ENCODE measurements around the gene RNF214.
"Not testable (repeated sequence)": the region's sequence is repeated elsewhere in the genome, so short reads cannot be mapped to it uniquely, and the experiment has no call there.

RNF214 gene

DNA sequence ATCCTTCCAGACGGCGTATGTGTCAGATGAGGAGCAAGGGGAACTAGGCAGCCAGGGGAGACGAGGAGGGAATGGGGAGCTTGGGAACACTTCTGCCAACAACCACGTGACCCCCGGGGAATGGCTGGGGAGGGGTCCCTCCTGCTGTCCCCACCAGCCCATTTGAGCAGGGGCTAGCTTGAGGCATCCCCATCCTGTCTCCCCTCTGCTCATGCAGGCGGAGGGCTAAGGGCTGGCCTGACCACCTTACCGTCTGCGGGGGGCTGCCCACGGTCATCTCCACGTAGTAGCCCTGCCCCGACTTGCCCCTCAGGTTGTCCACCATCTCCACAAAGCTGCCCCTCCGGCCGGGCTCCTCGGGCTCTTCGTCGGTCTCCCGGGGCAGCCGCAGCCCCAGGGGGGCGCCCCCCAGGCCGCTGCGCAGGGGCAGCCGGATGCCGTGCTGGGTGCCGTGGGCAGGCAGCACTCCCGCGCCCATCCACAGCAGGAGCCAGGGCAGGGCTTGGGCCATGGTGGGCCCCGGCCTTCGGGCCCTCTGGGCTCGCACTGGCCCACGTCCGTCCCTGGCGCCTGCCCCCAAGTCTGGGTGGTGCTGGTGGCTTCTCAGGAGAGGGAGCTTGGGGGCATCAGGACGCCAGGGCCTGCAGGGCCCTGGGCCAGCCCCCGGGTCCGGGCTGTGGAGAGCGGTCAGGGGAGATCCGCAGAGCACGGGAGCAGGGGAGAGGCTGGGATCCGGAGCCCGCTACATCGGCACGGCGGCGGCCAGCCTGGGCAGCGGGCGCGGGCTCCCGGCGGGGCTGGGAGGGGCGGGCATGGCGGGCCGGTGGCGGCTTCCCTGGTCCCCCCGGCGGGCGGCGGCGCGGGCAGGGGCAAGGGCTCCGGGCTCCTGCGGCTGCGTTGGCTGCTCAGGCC is 83.1 kb downstream of the RNF214 start:
- Mint-ChIP-seq H3K36me3 (ENCODE audit: low read depth) (no peaks in the 10 kb centered on the region), H3K4me3 (peak overlapping the region; percentile 14), H3K4me1 (ENCODE audit: low read depth) (peaks cover 3% of the 10 kb centered on the region), H3K27me3 (ENCODE audit: low read depth) (peaks cover 70% of the 10 kb centered on the region), H3K9me3 (no peaks in the 10 kb centered on the region), H3K27ac (no peak overlapping the region)

DNA sequence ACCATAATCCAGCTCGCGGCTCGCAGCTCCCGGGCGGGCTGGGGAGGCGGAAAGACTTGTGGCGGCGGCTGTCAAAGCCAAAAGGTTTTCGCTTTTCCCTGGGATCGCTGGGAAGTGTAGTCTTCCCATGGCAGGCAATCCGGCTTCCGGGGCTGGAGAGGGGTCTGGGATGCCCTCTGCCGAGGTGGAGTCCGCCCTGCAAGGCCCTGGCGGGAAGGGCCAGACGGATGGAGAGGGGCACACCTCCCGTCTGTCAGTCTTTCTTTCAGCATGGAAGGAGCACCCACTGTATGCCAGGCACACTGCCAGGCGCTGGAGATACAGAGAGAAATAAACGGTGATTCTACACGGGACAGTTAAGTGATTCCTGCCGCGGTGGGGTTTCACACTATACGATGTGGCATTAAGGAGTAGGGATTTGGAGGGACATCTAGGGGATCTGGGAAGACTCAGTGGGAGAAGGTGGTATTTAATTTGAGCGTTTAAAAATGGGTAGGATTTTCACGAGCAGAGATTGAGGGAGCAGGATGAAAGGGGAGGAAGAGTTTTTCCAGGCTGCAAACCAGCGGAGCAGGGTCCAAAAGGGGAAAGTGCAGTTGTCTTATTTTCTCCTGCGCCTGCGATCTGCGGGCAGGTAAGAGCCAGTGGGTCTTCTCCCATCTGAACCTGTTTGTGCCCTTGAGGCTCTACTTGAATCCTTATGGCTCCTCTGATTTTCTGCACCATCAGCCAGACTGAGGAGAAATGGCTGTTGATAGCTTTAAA is 83.9 kb downstream of the RNF214 start, which contains the start of gene BACE1:
Gene BACE1, minus strand, starts transcription at position 60 of the 765 bp plus-strand sequence. CDS start 461 bp downstream, outside the sequence.
- no peak within 1 kb of the TSS for H3K27ac Mint-ChIP-seq
- H3K36me3 Mint-ChIP-seq (ENCODE audit: low read depth), result no peaks in the 10 kb centered on the region
- H3K4me3 Mint-ChIP-seq, result peak within 1 kb of the TSS; percentile 58
- peaks cover 3% of the 10 kb centered on the region for H3K4me1 Mint-ChIP-seq (ENCODE audit: low read depth)
- no peaks in the 10 kb centered on the region for H3K9me3 Mint-ChIP-seq
- peaks cover 64% of the 10 kb centered on the region for H3K27me3 Mint-ChIP-seq (ENCODE audit: low read depth)

DNA sequence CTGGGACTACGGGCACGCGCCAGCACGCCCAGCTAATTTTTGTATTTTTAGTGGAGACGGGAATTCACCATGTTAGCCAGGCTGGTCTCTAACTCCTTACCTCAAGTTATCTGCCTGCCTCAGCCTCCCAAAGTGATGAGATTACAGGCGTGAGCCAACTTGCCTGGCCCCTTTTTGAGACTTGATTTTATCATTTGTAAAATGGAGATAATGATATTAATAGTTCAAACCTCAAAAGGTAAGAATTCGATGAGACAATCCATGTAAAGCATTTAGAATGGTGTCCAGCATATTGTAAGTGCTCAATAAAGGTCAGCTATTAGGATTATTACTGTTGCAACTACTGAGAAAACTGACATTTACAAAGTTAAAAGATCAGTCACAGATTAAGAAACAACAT is 86.3 kb downstream of the RNF214 start:
- no peak overlapping the region for H3K27ac Mint-ChIP-seq
- no peaks in the 10 kb centered on the region for H3K36me3 Mint-ChIP-seq (ENCODE audit: low read depth)
- peaks cover 3% of the 10 kb centered on the region for H3K4me1 Mint-ChIP-seq (ENCODE audit: low read depth)
- H3K27me3 Mint-ChIP-seq (ENCODE audit: low read depth), result peaks cover 50% of the 10 kb centered on the region
- no peaks in the 10 kb centered on the region for H3K9me3 Mint-ChIP-seq
- no peak overlapping the region for H3K4me3 Mint-ChIP-seq

DNA sequence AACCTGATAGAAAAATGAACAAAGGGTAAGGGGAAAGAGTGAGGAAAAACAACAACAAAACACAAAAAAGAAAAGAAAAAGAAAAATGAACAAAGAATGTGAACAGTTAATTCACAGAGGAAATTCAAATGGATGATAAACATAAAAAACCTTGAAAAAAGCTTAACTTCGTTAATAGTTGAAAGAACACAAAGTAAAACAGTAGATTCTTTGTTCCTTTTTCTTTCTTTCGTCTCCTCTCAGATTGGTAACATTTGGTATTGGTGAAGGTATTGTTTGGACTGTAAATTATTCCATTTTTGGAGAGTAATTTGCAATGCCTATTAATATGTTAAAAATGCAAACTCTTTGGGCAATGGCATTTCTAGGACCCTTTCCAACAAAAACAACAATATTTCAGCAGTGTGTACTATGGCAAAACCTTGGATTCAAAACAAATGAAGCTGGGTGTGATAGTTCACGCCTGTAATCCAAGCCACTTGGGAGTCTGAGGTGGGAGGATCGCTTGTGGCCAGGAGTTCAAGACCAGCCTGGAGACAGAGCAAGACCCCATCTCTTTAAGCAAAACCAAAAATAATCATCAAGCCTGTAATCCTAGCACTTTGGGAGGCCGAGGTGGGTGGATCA is 86.9 kb downstream of the RNF214 start:
- H3K27ac Mint-ChIP-seq, result no peak overlapping the region
- no peaks in the 10 kb centered on the region for H3K36me3 Mint-ChIP-seq (ENCODE audit: low read depth)
- peaks cover 44% of the 10 kb centered on the region for H3K27me3 Mint-ChIP-seq (ENCODE audit: low read depth)
- no peak overlapping the region for H3K4me3 Mint-ChIP-seq
- H3K9me3 Mint-ChIP-seq, result no peaks in the 10 kb centered on the region
- peaks cover 3% of the 10 kb centered on the region for H3K4me1 Mint-ChIP-seq (ENCODE audit: low read depth)

GRCh38 chr11:117327255-117327566 is 94.7 kb downstream of the RNF214 start:
- H3K27ac Mint-ChIP-seq; H3K36me3 Mint-ChIP-seq (ENCODE audit: low read depth); H3K4me1 Mint-ChIP-seq (ENCODE audit: low read depth); H3K9me3 Mint-ChIP-seq; H3K4me3 Mint-ChIP-seq; H3K27me3 Mint-ChIP-seq (ENCODE audit: low read depth): not testable (repeated sequence)

DNA sequence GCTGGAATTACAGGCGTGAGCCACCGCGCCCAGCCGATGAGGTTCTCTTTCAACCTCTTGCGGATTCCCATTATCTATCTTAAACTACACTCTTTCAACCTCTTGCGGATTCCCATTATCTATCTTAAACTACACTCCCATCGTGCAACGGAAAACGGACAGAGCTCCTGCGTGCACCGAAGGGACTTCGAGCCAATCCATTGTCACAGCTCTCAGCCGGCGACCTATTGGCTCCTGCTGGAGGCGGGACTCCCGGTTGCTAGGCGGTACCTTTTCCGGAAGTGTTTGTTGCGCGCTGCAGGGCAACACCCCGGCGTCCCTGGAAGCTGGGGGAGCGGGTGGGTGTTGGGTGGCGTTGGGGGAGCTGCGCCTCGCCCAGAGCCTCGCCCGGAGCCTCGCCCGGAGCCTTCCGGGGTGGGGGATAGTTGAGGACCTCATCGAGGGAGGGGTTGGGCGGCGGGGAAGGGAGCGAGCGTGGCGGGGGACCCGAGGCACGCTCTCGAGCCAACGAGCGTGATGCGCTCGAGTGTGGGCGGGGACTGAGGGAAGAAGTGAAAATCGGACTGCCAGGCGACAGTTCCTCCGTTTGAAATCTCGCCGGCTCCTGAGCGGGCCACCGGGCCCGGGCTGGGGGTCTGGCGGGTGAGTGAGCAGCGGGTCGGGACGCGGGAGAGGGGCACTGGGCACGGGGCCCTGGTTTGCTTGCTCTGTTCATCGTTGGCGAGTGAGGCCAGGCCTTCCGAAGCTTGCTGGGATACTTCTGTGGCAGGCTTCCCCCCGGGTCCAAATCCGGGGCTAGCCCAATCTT is 95.3 kb downstream of the RNF214 start, which contains the start of gene CEP164:
Gene CEP164, plus strand, starts transcription at position 288 of the 808 bp plus-strand sequence. CDS start 10,733 bp downstream, outside the sequence.
- Mint-ChIP-seq H3K4me1 (ENCODE audit: low read depth) (peaks cover 5% of the 10 kb centered on the region), H3K27ac (peak within 1 kb of the TSS; percentile 74), H3K9me3 (no peaks in the 10 kb centered on the region), H3K27me3 (ENCODE audit: low read depth) (peaks cover 5% of the 10 kb centered on the region), H3K4me3 (peak within 1 kb of the TSS; percentile 69), H3K36me3 (ENCODE audit: low read depth) (no peaks in the 10 kb centered on the region)

- no peaks in the 10 kb centered on the region for H3K9me3 Mint-ChIP-seq
- H3K4me3 Mint-ChIP-seq, result no peak overlapping the region
- no peaks in the 10 kb centered on the region for H3K36me3 Mint-ChIP-seq (ENCODE audit: low read depth)
- H3K4me1 Mint-ChIP-seq (ENCODE audit: low read depth), result peaks cover 5% of the 10 kb centered on the region
- H3K27me3 Mint-ChIP-seq (ENCODE audit: low read depth), result no peaks in the 10 kb centered on the region
- H3K27ac Mint-ChIP-seq, result no peak overlapping the region
These were observed 96.0 kb downstream of the RNF214 start for GRCh38 chr11:117328375-117329010.

- Mint-ChIP-seq H3K27me3 (ENCODE audit: low read depth) (no peaks in the 10 kb centered on the region), H3K4me1 (ENCODE audit: low read depth) (peaks cover 3% of the 10 kb centered on the region), H3K36me3 (ENCODE audit: low read depth) (no peaks in the 10 kb centered on the region), H3K9me3 (no peaks in the 10 kb centered on the region), H3K4me3 (no peak overlapping the region), H3K27ac (no peak overlapping the region)
These were observed 100.4 kb downstream of the RNF214 start for GRCh38 chr11:117332843-117333242.

- no peaks in the 10 kb centered on the region for H3K27me3 Mint-ChIP-seq (ENCODE audit: low read depth)
- H3K9me3 Mint-ChIP-seq, result no peaks in the 10 kb centered on the region
- peaks cover 2% of the 10 kb centered on the region for H3K36me3 Mint-ChIP-seq (ENCODE audit: low read depth)
- H3K4me3 Mint-ChIP-seq, result no peak overlapping the region
- no peak overlapping the region for H3K27ac Mint-ChIP-seq
- peaks cover 3% of the 10 kb centered on the region for H3K4me1 Mint-ChIP-seq (ENCODE audit: low read depth)
These were observed 101.4 kb downstream of the RNF214 start for GRCh38 chr11:117333917-117334316.

DNA sequence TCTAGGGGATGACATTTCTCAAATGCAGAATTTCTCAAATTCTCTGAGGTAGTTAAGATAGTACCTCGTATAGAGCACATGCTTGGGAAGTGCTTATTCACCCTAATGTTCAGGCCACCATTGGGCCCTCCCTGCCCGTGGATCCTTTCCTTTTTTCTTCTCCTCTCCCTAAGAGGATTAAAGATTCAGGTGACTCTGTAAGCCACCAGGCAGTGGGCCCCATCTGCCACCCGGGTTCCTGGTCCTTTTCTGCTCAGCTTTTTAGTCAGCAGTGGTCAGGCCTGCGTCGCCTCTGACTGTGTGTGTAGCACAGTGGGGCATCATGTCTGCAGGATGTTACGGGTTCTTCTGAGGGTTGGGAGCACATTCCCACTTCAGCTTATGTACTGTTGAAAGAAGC is 102.4 kb downstream of the RNF214 start:
- Mint-ChIP-seq H3K36me3 (ENCODE audit: low read depth) (peaks cover 5% of the 10 kb centered on the region), H3K27me3 (ENCODE audit: low read depth) (no peaks in the 10 kb centered on the region), H3K4me3 (no peak overlapping the region), H3K27ac (no peak overlapping the region), H3K9me3 (no peaks in the 10 kb centered on the region), H3K4me1 (ENCODE audit: low read depth) (peaks cover 2% of the 10 kb centered on the region)

GRCh38 chr11:117335399-117335798 is 102.9 kb downstream of the RNF214 start:
- Mint-ChIP-seq H3K27ac (no peak overlapping the region), H3K4me1 (ENCODE audit: low read depth) (no peaks in the 10 kb centered on the region), H3K36me3 (ENCODE audit: low read depth) (peaks cover 5% of the 10 kb centered on the region), H3K9me3 (no peaks in the 10 kb centered on the region), H3K27me3 (ENCODE audit: low read depth) (no peaks in the 10 kb centered on the region), H3K4me3 (no peak overlapping the region)

Data from T-helper 1 cell treated with Interleukin-12 subunit alpha and Interleukin-12 subunit beta and Interleukin-4 antibody, amounts not matched to agents 30 μg/mL and 1 μg/mL, for 36 hours (primary cell).